Motor neuron (in vitro differentiated cells): Measurements from ENCODE around the gene OPRD1. TPM values are rescaled to one million over a fixed set of nuclear protein-coding genes. Genes with fewer than 3 reads are reported as not detected.
"Not testable (repeated sequence)": the region's sequence is repeated elsewhere in the genome, so short reads cannot be mapped to it uniquely, and the experiment has no call there.

Experiments
- ATAC-seq, 8 experiments: fragments of 200-7000 bp; cut with Tn5 transposase; replicated peaks in 6 of 8; 2 replicates each; pipeline ENCODE4 v1.8.0; 2021; ENCODE audit warnings: mild to moderate bottlenecking in 8 of 8, moderate library complexity in 8 of 8
- H3K27ac ChIP-seq, 2 donors: fragments of 250-450 bp; sonication (Bioruptor Pico); 2 replicates each; pipeline ENCODE4 v1.9.0; 2021; ENCODE audit warnings: antibody characterized with exemption in 2 of 2, mild to moderate bottlenecking in 2 of 2, moderate library complexity in 1 of 2
- H3K4me1 ChIP-seq, 2 donors: fragments of 250-450 bp; sonication (Bioruptor Pico); replicated peaks in 1 of 2; 2 replicates each; pipeline ENCODE4 v1.6.1; 2021; ENCODE audit warnings: antibody characterized with exemption in 2 of 2, mild to moderate bottlenecking in 2 of 2, moderate library complexity in 1 of 2
- H3K4me3 ChIP-seq, 5 donors: fragments of 250-450 bp; sonication (Bioruptor Pico); 2 replicates each; pipeline ENCODE4 v1.9.0; 2021; ENCODE audit warnings: antibody characterized with exemption in 5 of 5, mild to moderate bottlenecking in 5 of 5, moderate library complexity in 4 of 5
- WGBS, 10 experiments: fragments of 450-650 bp; shearing (Covaris generic); methylation state at CpG; one replicate each; pipeline ENCODE4 v1.0.0; 2022; 5-methylcytosine and 5-hydroxymethylcytosine counted together
- in situ Hi-C, 9 experiments: fragments of 400-800 bp; cut with MboI; loops; one replicate each; pipeline ENCODE4 v1.15.0; 2021; ENCODE audit warnings: low sequenced_read_pairs in 9 of 9, low pct_unique_long_range_greater_than_20kb in 2 of 9; ENCODE audit not compliant: unreplicated experiment in 9 of 9
- total RNA-seq, 8 experiments: library from RNA; unstranded; fragments of 300-600 nt; gene quantifications; 2 replicates each; pipeline versions ENCODE4 v1.2.3 to v1.2.4, GENCODE V29; 2022

OPRD1 gene
- total RNA-seq, 8 experiments from 2014 or later = 0.10 to 1.2 (median 0.22) TPM

DNA sequence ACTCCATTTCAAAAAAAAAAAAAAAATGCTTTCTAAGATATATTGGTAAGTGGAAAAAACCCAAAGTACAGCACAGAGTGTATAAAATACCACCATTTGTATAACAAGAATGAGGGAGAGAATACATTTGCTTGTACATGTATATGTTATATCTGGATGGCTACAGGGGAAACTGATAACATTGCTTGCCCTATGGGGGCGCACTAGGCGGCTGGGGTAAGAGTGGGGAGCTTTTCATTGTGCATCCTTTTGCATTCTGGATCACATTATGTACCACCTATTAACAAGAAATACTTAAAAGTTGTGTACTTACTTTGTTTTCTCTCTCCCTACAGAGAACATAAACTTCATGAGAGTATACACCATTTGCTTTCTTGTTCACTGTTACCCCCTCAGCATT, 28.6 kb upstream of the OPRD1 start:
- in situ Hi-C loops = loop anchor here in 6 of 9 experiments (10.0 to 25.0 kb wide), 4 partner anchors 91 to 429 kb away; no protein-coding TSS in a partner anchor
- no peaks in the 10 kb centered on the region for H3K4me1 ChIP-seq
- 24 to 94% (median 80%) methylated on average over 1 to 2 of the region's 2 CpGs; no CpG with 5 or more reads in 1 of the 10 experiments for WGBS, 10 experiments
- H3K4me3 ChIP-seq = no peak overlapping the region
- ATAC-seq = no peak
- no peak overlapping the region for H3K27ac ChIP-seq

DNA sequence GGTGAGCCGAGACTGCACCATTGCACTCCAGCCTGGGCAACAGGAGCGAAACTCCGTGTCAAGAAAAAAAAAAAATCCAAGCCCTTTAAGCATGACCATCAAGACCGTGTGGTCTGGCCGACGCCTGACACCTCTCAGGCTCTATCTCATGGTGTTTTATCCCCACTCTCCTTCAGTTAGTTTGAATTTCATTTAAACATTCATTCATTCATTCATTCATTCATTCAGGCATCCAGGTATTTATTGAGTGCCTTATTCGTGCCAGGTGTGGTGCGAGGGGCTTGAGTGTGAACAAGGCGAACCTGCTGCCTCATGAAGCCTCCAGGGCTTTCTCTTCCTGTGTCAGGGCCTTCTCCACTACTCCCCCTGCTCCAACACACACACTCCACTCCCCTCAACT, 22.6 kb upstream of the OPRD1 start:
- Histone ChIP-seq H3K4me3 (no peak overlapping the region), H3K27ac (no peak overlapping the region), H3K4me1 (no peaks in the 10 kb centered on the region)
- 40 to 94% (median 91%) methylated on average over 1 to 6 of the region's 9 CpGs; no CpG with 5 or more reads in 3 of the 10 experiments for WGBS, 10 experiments
- no peak for ATAC-seq
- in situ Hi-C loops = loop anchor here in 6 of 9 experiments (10.0 to 25.0 kb wide), 4 partner anchors 85 to 423 kb away; no protein-coding TSS in a partner anchor

DNA sequence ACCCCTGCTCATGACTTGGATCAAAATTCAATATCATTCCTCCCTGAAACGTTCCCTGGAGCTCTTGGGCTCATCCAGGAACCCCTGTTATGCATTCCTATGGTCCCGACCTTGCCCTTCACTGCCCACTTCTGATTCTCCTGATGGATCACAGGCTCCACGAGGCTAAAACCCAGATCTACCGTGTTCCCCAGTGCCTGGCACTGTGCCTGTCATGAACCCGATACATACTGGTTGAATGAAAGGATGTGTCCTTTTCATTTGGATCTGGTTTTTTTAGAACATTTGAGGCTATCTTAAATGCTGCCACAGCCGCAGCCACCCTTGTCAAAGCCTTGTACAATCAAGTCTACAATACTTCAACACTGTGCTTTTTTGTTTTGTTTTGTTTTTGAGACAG, 22.2 kb upstream of the OPRD1 start:
- WGBS, 10 experiments = 45 to 96% (median 75%) methylated on average over 1 to 6 of the region's 6 CpGs; no CpG with 5 or more reads in 4 of the 10 experiments
- ATAC-seq = no peak
- Histone ChIP-seq H3K27ac (no peak overlapping the region), H3K4me3 (no peak overlapping the region), H3K4me1 (no peaks in the 10 kb centered on the region)
- in situ Hi-C loops = loop anchor here in 6 of 9 experiments (10.0 to 25.0 kb wide), 4 partner anchors 85 to 422 kb away; no protein-coding TSS in a partner anchor

DNA sequence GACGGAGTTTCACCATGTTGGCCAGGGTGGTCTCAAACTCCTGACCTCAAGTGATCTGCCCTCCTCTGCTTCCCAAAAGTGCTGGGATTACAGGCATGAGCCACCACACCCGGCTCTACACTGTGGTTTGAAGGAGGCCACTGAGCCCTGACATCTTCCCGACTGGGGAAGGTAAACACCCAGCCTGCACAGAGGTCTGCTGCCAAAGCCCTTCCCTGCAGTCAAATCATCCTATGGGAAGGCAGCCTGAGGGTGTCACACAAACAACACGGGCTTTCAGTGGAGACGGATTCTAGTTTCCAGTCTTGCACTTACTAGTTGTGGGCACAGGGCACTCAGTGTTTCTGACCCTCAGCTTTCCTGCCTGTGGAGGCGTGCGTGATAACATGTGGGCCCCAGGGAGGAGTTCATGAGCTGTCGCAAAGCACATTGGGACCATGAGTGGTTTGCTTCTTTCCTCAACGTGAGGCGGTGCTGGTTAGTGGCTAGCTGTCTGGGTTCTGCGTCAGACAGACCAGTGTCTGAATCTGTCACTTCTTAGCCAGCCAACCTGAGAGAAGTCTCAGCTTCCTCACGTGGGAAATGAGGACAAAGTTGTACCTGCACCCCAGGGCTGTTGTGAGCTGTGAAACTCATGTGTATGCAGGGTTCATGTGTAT, 21.5 kb upstream of the OPRD1 start:
- 35 to 88% (median 70%) methylated on average over 5 to 12 of the region's 12 CpGs; no CpG with 5 or more reads in 5 of the 10 experiments for WGBS, 10 experiments
- Histone ChIP-seq H3K4me3 (no peak overlapping the region), H3K27ac (no peak overlapping the region), H3K4me1 (no peaks in the 10 kb centered on the region)
- in situ Hi-C loops = loop anchor here in 1 of 9 experiments (25.0 kb wide), 2 partner anchors 247 to 422 kb away; no protein-coding TSS in a partner anchor
- ATAC-seq = peak in 2 of 8 experiments; percentile 41 to 88

DNA sequence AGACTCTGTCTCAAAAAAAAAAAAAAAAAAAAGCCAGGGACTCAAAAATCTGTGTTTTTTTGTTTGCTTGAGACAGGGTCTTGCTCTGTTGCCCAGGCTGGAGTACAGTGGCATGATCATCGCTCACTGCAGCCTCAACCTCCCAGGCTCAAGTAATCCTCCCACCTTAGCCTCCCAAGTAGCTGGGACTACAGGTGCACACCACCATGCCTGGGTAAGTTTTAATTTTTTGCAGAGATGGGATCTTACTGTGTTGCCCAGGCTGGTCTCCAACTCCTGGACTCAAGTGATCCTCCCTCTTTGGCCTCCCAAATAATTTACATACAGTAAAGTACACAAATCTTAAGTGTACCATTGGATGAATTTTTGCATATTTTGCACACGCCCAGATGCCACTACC, 20.0 kb upstream of the OPRD1 start:
- in situ Hi-C loops = loop anchor here in 1 of 9 experiments (25.0 kb wide), 2 partner anchors 245 to 420 kb away; no protein-coding TSS in a partner anchor
- WGBS, 10 experiments = 0 to 100% (median 76%) methylated on average over 1 to 2 of the region's 2 CpGs; no CpG with 5 or more reads in 2 of the 10 experiments
- not testable (repeated sequence) for H3K4me1 ChIP-seq, H3K4me3 ChIP-seq, H3K27ac ChIP-seq, ATAC-seq

DNA sequence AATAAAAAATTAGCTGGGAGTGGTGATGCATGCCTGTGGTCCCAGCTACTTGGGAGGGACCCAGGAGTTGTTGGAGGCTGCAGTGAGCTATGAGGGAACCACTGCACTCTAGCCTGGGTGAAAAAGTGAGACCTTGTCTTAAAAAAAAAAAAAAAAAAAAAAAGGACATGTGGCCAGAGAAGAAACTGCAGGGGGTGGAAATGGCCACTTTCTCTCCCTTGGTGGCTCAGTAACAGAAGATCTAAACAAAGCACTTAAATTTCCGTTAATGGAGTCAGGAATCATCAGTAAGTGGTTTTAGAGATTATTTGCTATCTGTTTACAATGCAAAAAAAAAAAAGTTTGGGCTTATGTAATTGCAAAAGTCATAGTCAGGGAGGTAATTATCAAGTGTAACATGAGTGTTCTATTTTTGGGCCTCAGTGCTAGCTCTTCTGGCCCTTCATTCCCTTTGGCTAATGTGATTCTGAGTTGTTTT, 19.3 kb upstream of the OPRD1 start:
- WGBS, 10 experiments = 0 to 100% (median 83%) methylated on average over 1 of the region's 1 CpG; no CpG with 5 or more reads in 1 of the 10 experiments
- no peak for ATAC-seq
- H3K4me1 ChIP-seq = no peaks in the 10 kb centered on the region
- in situ Hi-C loops = loop anchor here in 1 of 9 experiments (25.0 kb wide), 2 partner anchors 245 to 420 kb away; no protein-coding TSS in a partner anchor
- H3K27ac ChIP-seq = no peak overlapping the region
- H3K4me3 ChIP-seq = no peak overlapping the region

DNA sequence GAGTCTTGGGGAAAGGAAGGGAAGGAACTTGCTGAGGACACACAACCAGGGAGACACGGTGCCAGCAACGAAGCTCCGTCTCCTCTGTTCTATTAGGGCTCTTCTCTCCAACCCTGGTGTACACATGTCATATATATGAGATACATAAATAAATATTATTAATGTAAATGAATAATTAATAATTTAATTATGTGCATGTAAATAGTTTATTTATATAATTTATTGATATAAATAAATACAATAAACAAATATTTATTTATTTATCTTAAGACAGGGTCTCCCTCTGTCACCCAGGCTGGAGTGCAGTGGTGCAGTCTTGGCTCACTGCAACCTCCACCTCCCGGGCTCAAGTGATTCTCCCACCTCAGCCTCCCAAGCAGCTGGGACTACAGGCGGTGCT, 17.4 kb upstream of the OPRD1 start:
- not testable (repeated sequence) for H3K4me3 ChIP-seq, ATAC-seq, H3K4me1 ChIP-seq, H3K27ac ChIP-seq
- WGBS, 10 experiments = 80 to 100% (median 92%) methylated on average over 2 to 5 of the region's 5 CpGs; no CpG with 5 or more reads in 4 of the 10 experiments
- in situ Hi-C loops = loop anchor here in 1 of 9 experiments (25.0 kb wide), 2 partner anchors 243 to 418 kb away; no protein-coding TSS in a partner anchor

DNA sequence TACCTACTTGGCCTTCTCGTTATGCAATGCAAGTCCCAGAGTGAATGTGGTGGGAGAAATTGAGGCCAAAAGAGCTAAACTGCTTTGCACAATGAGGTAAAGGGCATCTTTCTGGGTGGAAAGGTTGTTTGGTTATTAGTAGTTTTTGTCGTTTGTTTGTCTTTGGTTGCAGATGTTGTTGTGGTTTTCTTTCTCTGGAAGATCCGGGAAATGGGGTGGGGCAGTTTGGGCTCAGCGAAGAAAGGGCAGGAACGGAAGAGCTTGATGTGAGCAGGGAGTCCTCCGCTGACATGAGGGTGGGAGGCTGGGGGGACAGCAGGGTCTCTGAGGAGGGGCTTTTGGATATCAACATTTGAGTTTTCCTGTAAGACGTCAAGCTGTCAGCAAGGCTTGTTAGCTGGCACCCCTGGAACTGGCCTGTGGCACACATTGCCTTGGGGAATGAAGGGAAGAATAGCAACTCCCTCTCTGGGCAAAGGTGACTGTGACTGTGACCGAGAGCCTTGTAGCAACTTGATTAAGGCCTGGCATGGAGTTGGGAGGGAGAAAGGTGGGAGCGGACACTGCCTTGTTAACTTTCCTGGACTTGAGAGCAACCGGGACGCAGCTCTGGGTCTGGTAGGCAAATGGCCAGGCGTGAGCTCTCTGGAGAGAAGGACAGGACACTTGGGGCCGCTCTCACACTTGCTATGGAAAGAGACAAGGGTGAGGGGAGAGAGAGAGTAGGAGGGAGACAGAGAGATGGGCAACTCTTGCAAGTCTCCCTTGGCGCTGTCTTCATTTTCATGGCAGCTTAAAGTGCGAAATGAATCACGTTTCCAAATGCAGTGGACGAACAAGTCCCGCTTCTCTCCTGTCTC, 15.4 kb upstream of the OPRD1 start:
- H3K4me3 ChIP-seq = no peak overlapping the region
- H3K27ac ChIP-seq = no peak overlapping the region

DNA sequence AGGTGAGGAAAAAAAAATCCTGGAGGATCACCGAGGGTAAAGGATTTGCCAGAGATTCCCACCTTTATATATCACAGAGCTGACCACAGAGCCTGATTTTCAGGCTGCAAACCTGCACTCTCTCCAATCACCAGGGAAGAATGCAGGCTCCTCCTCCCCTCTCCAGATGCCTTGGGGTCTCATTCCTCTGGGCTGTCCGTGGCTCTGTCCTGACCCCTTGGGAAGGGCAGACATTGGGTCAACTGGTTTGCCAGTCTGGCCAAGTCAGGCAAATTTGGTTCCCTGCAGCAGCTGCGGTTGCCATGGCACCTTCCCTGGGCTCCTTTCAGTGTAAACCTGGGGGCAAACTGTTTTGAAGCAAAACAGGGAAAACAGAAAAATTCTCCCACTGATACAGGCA, 11.6 kb upstream of the OPRD1 start:
- no peak overlapping the region for H3K27ac ChIP-seq
- in situ Hi-C loops = no loop called here
- H3K4me1 ChIP-seq = peaks cover 0 to 13% of the 10 kb centered on the region in 2 donors
- WGBS, 10 experiments = 0 to 61% (median 27%) methylated on average over 1 to 3 of the region's 3 CpGs; no CpG with 5 or more reads in 4 of the 10 experiments
- no peak overlapping the region for H3K4me3 ChIP-seq
- ATAC-seq = no peak

More for the DNA sequence above, 15.4 kb upstream of the OPRD1 start:
- in situ Hi-C loops = loop anchor here in 1 of 9 experiments (25.0 kb wide), 2 partner anchors 241 to 416 kb away; no protein-coding TSS in a partner anchor
- ATAC-seq = peak in 4 of 8 experiments; percentile 48 to 87 (median 68)
- H3K4me1 ChIP-seq = peaks cover 0 to 4% of the 10 kb centered on the region in 2 donors
- WGBS, 10 experiments = 0 to 82% (median 67%) methylated on average over 1 to 18 of the region's 18 CpGs; no CpG with 5 or more reads in 1 of the 10 experiments

DNA sequence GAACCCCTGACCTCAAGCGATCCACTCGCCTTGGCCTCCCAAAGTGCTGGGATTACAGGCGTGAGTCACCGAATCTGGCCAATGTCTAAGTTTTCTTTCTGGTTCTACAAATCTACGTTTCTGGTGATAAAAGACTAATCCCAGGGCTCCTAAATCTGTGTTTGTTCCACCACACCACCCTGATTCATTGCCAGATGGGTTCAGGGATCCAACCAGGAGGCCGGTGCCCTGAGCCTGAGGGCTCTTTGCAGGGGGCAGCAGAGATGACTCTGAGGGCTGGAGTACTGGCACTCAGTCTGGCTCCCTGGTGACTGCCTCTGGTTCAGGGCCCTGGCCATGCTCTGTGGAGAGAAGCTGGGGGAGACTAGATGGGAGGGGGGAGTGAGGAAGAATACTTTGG, 10.5 kb upstream of the OPRD1 start:
- Histone ChIP-seq H3K27ac (no peak overlapping the region), H3K4me1 (peaks cover 0 to 13% of the 10 kb centered on the region in 2 donors), H3K4me3 (no peak overlapping the region)
- in situ Hi-C loops = no loop called here
- no peak for ATAC-seq
- 40 to 100% (median 80%) methylated on average over 1 to 5 of the region's 6 CpGs; no CpG with 5 or more reads in 3 of the 10 experiments for WGBS, 10 experiments

DNA sequence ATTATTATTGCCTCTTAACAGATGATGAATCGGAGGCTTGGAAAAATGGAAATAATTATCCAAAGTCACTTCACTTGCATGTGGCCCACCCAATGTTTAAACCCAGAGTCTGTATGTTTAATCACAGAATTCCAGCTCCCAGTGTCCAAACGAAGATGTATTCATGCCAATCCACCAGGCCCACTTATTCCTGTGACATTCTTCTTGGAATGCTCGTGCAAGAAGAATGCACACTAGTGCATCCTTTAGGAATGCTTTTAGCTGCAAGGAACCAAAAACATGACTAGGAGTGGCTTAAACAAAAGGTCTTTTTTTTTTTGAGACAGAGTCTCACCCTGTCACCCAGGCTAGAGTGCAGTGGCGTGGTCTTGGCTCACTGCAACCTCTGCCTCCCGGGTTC, 8.9 kb upstream of the OPRD1 start:
- in situ Hi-C loops = no loop called here
- 0 to 93% (median 77%) methylated on average over 1 to 5 of the region's 5 CpGs; no CpG with 5 or more reads in 2 of the 10 experiments for WGBS, 10 experiments
- H3K4me3 ChIP-seq = no peak overlapping the region
- ATAC-seq = no peak
- H3K27ac ChIP-seq = no peak overlapping the region
- peaks cover 0 to 13% of the 10 kb centered on the region in 2 donors for H3K4me1 ChIP-seq

DNA sequence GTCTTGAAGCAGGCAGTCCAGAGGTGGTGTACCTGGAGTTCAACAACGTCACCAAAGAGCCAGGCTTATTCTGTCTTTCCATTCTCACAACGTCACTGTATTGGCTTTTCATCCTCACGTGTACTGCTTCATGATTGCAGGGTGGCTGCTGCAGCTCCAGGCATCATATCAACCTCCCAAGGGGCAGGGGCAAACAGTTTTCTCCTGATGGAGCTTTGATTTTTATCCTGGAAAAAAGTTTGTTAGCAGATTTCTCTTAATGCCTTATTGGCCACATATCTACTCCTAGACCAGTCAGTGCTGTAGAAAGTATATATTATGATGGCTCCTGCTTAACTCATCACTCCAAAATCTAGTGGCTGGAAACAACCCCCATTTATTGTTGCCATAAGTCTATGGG, 8.3 kb upstream of the OPRD1 start:
- Histone ChIP-seq H3K4me3 (no peak overlapping the region), H3K27ac (no peak overlapping the region), H3K4me1 (peaks cover 0 to 13% of the 10 kb centered on the region in 2 donors)
- in situ Hi-C loops = no loop called here
- ATAC-seq = no peak
- 35 to 100% (median 86%) methylated on average over 1 to 3 of the region's 3 CpGs; no CpG with 5 or more reads in 3 of the 10 experiments for WGBS, 10 experiments
